Measurements from ENCODE around the gene RNF19B. TPM values are rescaled to one million over a fixed set of nuclear protein-coding genes. Genes with fewer than 3 reads are reported as not detected.

RNF19B gene
- total RNA-seq, 4 donors from 2014 or later, result 28.1 to 62.1 (median 54.6) TPM

DNA sequence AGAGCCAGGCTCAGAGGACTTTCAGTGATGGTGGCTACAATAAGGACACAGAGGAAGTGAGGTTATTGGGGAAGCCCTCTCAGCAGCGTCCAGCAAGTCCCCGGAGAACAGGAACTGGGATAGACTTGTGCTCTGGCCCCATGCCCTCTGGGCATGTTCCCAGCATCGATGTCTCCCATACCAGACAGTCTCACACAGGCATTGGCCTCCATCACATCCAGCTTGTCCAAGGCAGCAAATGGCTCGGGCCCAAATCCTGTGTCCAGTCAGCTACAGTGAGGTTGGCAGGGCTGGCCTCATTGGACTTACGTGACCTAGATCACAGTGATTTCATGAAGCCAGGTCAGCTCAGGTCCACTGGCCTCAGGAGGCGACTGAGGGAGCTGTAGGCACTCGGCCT, 43.8 kb downstream of the RNF19B start:
- Histone ChIP-seq H3K36me3 (no peaks in the 10 kb centered on the region), H3K27ac (no peak overlapping the region), H3K27me3 (no peaks in the 10 kb centered on the region), H3K9me3 (no peaks in the 10 kb centered on the region), H3K4me3 (no peak overlapping the region), H3K4me1 (peaks cover 0 to 41% (median 7%) of the 10 kb centered on the region in 4 donors)
- TF ChIP-seq, protein P1, sequence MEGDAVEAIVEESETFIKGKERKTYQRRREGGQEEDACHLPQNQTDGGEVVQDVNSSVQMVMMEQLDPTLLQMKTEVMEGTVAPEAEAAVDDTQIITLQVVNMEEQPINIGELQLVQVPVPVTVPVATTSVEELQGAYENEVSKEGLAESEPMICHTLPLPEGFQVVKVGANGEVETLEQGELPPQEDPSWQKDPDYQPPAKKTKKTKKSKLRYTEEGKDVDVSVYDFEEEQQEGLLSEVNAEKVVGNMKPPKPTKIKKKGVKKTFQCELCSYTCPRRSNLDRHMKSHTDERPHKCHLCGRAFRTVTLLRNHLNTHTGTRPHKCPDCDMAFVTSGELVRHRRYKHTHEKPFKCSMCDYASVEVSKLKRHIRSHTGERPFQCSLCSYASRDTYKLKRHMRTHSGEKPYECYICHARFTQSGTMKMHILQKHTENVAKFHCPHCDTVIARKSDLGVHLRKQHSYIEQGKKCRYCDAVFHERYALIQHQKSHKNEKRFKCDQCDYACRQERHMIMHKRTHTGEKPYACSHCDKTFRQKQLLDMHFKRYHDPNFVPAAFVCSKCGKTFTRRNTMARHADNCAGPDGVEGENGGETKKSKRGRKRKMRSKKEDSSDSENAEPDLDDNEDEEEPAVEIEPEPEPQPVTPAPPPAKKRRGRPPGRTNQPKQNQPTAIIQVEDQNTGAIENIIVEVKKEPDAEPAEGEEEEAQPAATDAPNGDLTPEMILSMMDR (IDR thresholded peaks at IDR 0.05), result no peak
- no peak for TF ChIP-seq POLR2A (IDR thresholded peaks at IDR 0.05)
- no peak for DNase-seq

DNA sequence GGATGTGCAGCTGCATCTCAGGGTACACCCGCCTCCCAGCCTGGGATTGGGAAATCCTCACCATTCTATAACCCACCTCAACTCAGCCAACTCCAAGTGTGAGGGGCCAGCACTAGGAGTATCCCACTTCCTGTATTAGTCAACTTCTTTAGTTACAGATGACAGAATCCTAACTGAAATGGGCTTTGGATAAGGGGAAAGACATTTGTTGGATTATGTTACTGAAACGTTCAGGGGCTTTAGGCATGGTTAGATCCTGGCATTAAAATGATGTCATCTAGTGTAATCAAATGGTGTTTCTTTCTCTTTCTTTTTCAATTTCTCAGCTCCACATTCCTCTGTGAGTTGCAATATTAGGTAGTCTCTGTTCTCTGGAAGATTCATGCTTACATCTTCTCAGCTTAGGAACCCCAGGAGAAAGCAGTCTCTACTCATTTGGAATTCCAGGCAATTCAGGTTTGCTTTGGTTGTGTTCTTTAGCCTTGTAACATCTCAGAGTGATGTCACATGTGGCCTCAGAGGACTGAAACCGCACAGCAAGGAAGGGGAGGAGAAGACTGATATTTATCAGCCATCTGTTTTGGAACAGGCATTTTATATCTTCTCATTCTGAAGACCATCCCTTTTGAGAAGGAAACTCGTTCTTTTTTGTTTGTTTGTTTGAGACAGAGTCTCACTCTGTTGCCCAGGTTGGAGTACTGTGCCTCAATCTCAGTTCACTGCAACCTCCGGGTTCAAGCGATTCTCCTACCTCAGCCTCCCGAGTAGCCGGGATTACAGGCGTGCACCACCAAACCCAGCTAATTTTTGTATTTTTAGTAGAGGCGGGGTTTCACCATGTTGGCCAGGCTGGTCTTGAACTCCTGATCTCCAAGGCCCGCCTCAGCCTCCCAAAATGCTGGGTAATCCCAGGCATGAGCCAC, 44.5 kb downstream of the RNF19B start:
- no peaks in the 10 kb centered on the region for H3K9me3 ChIP-seq
- H3K27me3 ChIP-seq, result no peaks in the 10 kb centered on the region
- TF ChIP-seq, protein P1 (IDR thresholded peaks at IDR 0.05), result no peak
- no peak for TF ChIP-seq POLR2A (IDR thresholded peaks at IDR 0.05)
- H3K4me3 ChIP-seq, result no peak overlapping the region
- H3K27ac ChIP-seq, result no peak overlapping the region
- DNase-seq, result no peak
- H3K4me1 ChIP-seq, result peaks cover 0 to 36% (median 5%) of the 10 kb centered on the region in 4 donors
- no peaks in the 10 kb centered on the region for H3K36me3 ChIP-seq

GRCh38 chr1:32918179-32918578, 46.4 kb downstream of the RNF19B start:
- Histone ChIP-seq H3K36me3 (no peaks in the 10 kb centered on the region), H3K4me3 (no peak overlapping the region), H3K9me3 (no peaks in the 10 kb centered on the region), H3K27me3 (no peaks in the 10 kb centered on the region), H3K27ac (peak overlapping the region in 3 of 4 donors; percentile 2 to 49 (median 20)), H3K4me1 (peaks cover 0 to 28% (median 3%) of the 10 kb centered on the region in 4 donors)
- TF ChIP-seq POLR2A (IDR thresholded peaks at IDR 0.05), result no peak
- TF ChIP-seq, protein P1 (IDR thresholded peaks at IDR 0.05), result no peak
- DNase-seq, result no peak

DNA sequence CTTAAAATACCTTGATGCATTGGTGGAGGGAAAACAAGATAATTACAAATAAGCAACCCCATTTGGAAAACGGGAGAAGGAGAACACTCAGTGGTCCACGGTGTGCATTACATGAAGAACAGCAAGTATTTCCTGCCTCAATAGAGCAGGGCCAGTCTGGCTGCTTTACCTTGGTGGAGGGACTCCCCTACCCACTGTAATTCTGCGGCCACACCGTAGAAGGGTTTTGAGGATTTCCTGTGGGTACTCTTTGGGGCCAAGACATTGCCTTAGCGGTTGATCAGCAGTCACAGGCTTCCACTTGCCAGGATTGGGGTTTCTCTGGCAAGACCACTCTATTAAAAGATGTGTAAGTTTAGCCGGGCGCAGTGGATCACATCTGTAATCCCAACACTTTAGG, 47.1 kb downstream of the RNF19B start:
- Histone ChIP-seq H3K27ac (peak overlapping the region in 3 of 4 donors; percentile 2 to 68 (median 20)), H3K9me3 (no peaks in the 10 kb centered on the region), H3K4me3 (no peak overlapping the region), H3K27me3 (no peaks in the 10 kb centered on the region), H3K36me3 (no peaks in the 10 kb centered on the region), H3K4me1 (peaks cover 0 to 28% (median 3%) of the 10 kb centered on the region in 4 donors)
- TF ChIP-seq, protein P1 (IDR thresholded peaks at IDR 0.05), result no peak
- no peak for TF ChIP-seq POLR2A (IDR thresholded peaks at IDR 0.05)
- DNase-seq, result no peak

DNA sequence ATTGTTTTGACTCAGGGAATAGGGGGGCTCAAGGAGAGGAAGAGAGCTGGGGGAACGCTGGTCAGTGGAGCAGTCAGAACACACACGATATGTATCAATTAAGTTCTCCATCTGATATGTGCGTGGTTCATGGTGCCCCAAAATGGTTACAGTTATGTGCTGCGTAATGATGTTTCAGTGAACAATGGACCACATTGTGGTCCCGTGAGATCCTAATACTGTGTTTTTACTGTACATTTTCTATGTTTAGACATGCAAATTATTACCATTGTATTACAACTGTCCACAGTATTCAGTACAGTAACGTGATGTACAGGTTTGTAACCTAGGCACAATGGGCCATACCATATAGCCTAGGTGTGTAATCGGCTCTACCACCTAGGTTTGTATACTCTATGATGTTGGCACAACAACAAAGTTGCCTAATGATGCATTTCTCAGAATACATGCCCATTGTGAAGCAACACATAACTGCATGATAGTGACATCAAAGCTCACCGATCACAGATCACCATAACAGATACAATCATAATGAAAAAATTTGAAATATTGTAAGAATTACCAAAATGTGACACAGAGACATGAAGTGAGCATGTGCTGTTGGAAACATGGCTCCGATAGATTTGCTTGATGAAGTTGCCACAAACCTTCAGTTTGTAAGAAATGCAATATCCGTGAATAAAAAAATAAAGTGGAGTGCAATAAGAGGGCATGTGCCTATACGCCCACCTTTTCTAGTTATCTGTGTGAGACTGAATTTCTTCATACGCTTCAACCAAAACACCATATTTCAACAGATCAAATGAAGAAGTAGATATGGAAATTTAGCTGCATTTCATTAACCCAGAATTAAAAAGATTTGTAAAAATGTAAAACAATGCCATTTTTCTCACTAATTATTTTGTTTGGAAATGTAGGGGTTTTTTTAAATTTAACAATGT, 48.6 kb downstream of the RNF19B start:
- no peak for DNase-seq
- Histone ChIP-seq H3K9me3 (no peaks in the 10 kb centered on the region), H3K36me3 (no peaks in the 10 kb centered on the region), H3K27ac (no peak overlapping the region), H3K4me3 (no peak overlapping the region), H3K4me1 (peaks cover 0 to 28% (median 3%) of the 10 kb centered on the region in 4 donors), H3K27me3 (no peaks in the 10 kb centered on the region)
- TF ChIP-seq, protein P1 (IDR thresholded peaks at IDR 0.05), result no peak
- no peak for TF ChIP-seq POLR2A (IDR thresholded peaks at IDR 0.05)
